ENCODE measurements around the gene POLR1G.

The POLR1G gene

DNA sequence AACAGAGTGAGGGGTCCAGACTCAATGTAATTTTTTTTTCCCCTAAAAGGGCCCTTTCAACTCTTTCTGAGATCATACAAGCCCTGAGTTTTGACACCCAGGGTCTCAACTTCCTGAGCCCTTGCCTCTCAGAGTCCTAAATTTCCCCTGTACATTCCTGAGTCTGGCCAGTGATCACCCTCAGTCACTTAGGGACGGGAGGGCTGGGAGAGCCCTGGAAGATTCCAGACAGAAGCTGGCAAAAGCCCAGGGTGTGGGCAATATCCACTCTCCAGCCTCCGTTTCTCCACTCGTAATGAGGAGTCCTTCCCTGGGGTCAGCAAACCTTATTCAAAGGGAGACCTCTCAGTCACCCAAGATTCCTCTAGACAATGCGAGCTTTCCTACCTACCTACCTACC lies 3.2 kb upstream of the POLR1G start:
- Histone ChIP-seq H4K20me1 (ENCODE audit: low read depth, low read length) (no peaks in the 10 kb centered on the region), H3K9me3 (ENCODE audit: insufficient read depth, low read length) (no peaks in the 10 kb centered on the region), H3K36me3 (ENCODE audit: low read length) (no peaks in the 10 kb centered on the region), H3K9ac (ENCODE audit: low read length) (no peak overlapping the region), H3K4me2 (ENCODE audit: low read depth, low read length, poor library complexity, severe bottlenecking) (no peak overlapping the region), H3K9me2 (replicated peaks; ENCODE audit: insufficient read depth, low read length) (no peaks in the 10 kb centered on the region), H2AFZ (ENCODE audit: low read depth, low read length, severe bottlenecking) (no peak overlapping the region), H3K79me2 (ENCODE audit: insufficient read depth, low read length) (peaks cover 16% of the 10 kb centered on the region), H3K4me3 (ENCODE audit: insufficient read depth, low read length, poor library complexity, severe bottlenecking) (no peak overlapping the region), H3F3A (ENCODE audit: insufficient read depth) (no peaks in the 10 kb centered on the region), H3K27ac (ENCODE audit: low read depth, low read length) (no peak overlapping the region), H3K27me3 (ENCODE audit: low read length) (no peaks in the 10 kb centered on the region)
- no peak for TF ChIP-seq EZH2phosphoT487 (conservative IDR thresholded peaks at IDR 0.05; ENCODE audit: low read length)
- TF ChIP-seq, protein P1, sequence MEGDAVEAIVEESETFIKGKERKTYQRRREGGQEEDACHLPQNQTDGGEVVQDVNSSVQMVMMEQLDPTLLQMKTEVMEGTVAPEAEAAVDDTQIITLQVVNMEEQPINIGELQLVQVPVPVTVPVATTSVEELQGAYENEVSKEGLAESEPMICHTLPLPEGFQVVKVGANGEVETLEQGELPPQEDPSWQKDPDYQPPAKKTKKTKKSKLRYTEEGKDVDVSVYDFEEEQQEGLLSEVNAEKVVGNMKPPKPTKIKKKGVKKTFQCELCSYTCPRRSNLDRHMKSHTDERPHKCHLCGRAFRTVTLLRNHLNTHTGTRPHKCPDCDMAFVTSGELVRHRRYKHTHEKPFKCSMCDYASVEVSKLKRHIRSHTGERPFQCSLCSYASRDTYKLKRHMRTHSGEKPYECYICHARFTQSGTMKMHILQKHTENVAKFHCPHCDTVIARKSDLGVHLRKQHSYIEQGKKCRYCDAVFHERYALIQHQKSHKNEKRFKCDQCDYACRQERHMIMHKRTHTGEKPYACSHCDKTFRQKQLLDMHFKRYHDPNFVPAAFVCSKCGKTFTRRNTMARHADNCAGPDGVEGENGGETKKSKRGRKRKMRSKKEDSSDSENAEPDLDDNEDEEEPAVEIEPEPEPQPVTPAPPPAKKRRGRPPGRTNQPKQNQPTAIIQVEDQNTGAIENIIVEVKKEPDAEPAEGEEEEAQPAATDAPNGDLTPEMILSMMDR (IDR thresholded peaks at IDR 0.05; ENCODE audit: insufficient read depth, low read length, poor library complexity, severe bottlenecking), result no peak

GRCh38 chr19:45403781-45404556 lies 2.5 kb upstream of the POLR1G start:
- no peaks in the 10 kb centered on the region for H3K36me3 ChIP-seq (ENCODE audit: low read length)
- peak overlapping the region; percentile 92 for H3K4me2 ChIP-seq (ENCODE audit: low read depth, low read length, poor library complexity, severe bottlenecking)
- H3K27me3 ChIP-seq (ENCODE audit: low read length), result no peaks in the 10 kb centered on the region
- no peaks in the 10 kb centered on the region for H4K20me1 ChIP-seq (ENCODE audit: low read depth, low read length)
- H3K4me3 ChIP-seq (ENCODE audit: insufficient read depth, low read length, poor library complexity, severe bottlenecking), result no peak overlapping the region
- TF ChIP-seq, protein P1 (IDR thresholded peaks at IDR 0.05; ENCODE audit: insufficient read depth, low read length, poor library complexity, severe bottlenecking), result peak; percentile 64
- no peak for TF ChIP-seq EZH2phosphoT487 (conservative IDR thresholded peaks at IDR 0.05; ENCODE audit: low read length)
- no peak overlapping the region for H3K27ac ChIP-seq (ENCODE audit: low read depth, low read length)
- peaks cover 16% of the 10 kb centered on the region for H3K79me2 ChIP-seq (ENCODE audit: insufficient read depth, low read length)
- no peaks in the 10 kb centered on the region for H3K9me3 ChIP-seq (ENCODE audit: insufficient read depth, low read length)
- H3F3A ChIP-seq (ENCODE audit: insufficient read depth), result no peaks in the 10 kb centered on the region
- H2AFZ ChIP-seq (ENCODE audit: low read depth, low read length, severe bottlenecking), result no peak overlapping the region
- H3K9ac ChIP-seq (ENCODE audit: low read length), result no peak overlapping the region
- no peaks in the 10 kb centered on the region for H3K9me2 ChIP-seq (replicated peaks; ENCODE audit: insufficient read depth, low read length)

DNA sequence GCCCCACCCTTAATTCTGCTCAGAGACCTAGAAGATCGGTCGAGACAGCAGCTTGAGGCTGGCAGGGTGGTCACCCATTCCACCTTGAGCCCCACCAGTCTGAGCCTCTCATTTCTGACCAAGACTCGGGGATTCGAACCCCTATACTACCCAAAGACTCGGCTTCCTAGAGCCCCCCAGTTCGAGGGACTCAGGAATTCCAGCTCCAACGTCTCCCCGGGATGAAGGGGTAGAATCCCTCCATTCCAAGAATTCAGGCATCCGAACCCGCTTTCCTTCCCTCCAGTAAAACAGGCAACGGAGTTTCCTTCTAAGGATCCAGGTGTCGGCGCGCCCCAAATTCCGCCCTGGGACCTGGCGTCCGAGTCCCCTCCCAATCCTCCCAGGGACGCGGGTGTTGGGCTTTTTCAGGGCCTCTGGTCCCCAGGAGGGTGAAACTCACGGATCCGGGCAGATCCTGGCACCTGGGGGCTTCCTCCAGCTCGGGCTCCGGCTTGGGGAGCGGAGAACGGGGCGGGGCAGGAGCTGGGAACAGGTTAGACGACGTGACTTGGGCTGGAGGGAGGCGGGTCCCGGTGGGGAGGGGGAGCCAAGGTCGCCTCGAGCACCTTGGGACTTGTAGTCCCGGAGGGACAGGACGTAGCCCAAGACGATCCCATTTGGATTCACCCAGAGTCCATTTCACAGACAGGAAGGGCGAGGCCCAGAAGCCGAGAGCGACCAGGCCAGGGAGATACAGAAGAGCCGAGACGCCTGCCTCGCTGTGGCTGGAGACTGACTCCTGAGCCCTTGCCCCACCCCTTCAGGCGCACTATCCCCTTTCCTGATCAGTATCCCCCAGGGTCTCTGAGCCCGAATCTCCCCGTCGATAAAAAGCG lies 1.6 kb upstream of the POLR1G start, which contains the start of gene PPP1R13L:
Gene PPP1R13L, minus strand, starts transcription at position 513 of the 878 bp plus-strand sequence. CDS start 6,751 bp downstream, outside the sequence.
- H3K4me2 ChIP-seq (ENCODE audit: low read depth, low read length, poor library complexity, severe bottlenecking), result peak within 1 kb of the TSS; percentile 92
- no peaks in the 10 kb centered on the region for H3K27me3 ChIP-seq (ENCODE audit: low read length)
- H3K9ac ChIP-seq (ENCODE audit: low read length), result peak within 1 kb of the TSS; percentile 80
- H4K20me1 ChIP-seq (ENCODE audit: low read depth, low read length), result no peaks in the 10 kb centered on the region
- H3K79me2 ChIP-seq (ENCODE audit: insufficient read depth, low read length), result peaks cover 16% of the 10 kb centered on the region
- H2AFZ ChIP-seq (ENCODE audit: low read depth, low read length, severe bottlenecking), result peak within 1 kb of the TSS; percentile 90
- H3K9me2 ChIP-seq (replicated peaks; ENCODE audit: insufficient read depth, low read length), result no peaks in the 10 kb centered on the region
- no peaks in the 10 kb centered on the region for H3K36me3 ChIP-seq (ENCODE audit: low read length)
- H3K9me3 ChIP-seq (ENCODE audit: insufficient read depth, low read length), result no peaks in the 10 kb centered on the region
- H3K4me3 ChIP-seq (ENCODE audit: insufficient read depth, low read length, poor library complexity, severe bottlenecking), result peak within 1 kb of the TSS; percentile 98
- H3K27ac ChIP-seq (ENCODE audit: low read depth, low read length), result peak within 1 kb of the TSS; percentile 84
- TF ChIP-seq EZH2phosphoT487 (conservative IDR thresholded peaks at IDR 0.05; ENCODE audit: low read length), result no peak
- TF ChIP-seq, protein P1 (IDR thresholded peaks at IDR 0.05; ENCODE audit: insufficient read depth, low read length, poor library complexity, severe bottlenecking), result no peak
- no peaks in the 10 kb centered on the region for H3F3A ChIP-seq (ENCODE audit: insufficient read depth)
